Stimulated activated CD4-positive, alpha-beta T cell treated with anti-CD3 and anti-CD28 coated beads, Interleukin-12 subunit alpha, Interleukin-12 subunit beta, amount 100 ng/mL, for 48 hours (primary cell): ENCODE data around the gene ARHGAP24.
"Not testable (repeated sequence)": the region's sequence is repeated elsewhere in the genome, so short reads cannot be mapped to it uniquely, and the experiment has no call there.

Experiments
- DNase-seq, 3 donors: peaks; one replicate each; pipeline ENCODE4 v3.0.0-alpha.2; 2020; ENCODE audit warnings: low read depth in 2 of 3, low spot score in 1 of 3

Gene ARHGAP24

DNA sequence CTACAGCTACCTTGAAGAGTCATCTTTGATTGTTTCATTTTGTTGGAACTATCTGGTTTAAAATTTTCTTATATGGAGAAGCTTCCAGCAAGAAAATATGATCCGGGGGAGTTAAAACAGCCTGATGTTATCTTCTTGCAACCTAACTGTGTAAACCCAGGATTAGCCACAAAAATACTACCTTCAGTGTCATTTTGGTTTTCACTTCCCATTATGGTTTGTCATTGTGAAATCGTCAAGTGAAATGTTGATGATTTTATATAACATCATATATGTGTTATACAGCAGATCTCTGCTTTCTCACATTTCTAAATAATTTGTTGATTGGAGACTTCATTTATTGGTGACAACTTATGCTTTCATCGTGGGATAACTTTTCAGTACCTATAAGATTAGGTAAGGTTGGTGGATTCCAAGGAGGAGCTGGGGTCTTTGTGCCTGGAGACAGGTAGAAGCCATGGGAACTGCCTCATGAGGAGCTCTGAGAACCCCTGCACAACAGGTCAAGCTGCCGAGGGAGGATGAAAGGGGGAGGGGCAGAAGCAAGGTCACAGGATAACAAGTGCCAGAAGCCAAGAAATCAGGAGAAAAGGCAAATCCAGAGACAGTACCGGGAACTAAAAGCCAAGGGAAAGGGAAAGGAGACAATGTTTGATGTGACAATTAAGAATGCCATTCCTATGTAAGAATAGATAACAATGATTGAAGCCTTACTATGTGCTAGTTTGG, 7.2 kb downstream of the ARHGAP24 start:
- no peak for DNase-seq

DNA sequence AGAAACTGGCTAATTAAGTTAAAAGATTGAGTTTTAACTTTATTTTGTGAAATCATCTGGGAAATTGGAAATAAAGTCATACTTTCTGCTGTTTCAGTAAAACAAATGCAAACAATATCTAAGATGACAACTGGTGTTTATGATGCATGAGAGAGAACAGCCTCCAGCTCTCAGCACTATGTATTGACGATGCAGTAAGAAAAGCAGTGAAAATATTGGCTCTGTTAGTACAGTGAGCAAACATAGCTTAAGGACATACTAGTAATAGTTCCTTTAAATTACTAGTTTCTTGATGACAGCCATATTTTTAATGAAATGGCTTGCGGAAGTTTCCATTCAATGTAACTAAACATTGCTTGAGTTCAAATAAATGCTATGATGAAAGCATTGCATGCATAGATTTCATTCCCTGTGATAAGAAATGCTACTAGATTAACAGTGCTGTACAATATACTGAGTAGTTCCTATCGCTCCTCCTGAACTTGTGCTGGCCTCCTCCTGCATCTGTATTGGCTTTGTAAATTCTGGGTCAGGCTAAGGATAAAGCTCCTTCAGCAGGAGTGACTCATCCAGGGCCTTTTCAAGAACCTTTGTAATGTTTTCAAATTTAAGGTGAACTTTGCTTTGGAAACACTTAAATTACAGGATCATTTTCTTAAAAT, 11.6 kb downstream of the ARHGAP24 start:
- DNase-seq, result no peak

DNA sequence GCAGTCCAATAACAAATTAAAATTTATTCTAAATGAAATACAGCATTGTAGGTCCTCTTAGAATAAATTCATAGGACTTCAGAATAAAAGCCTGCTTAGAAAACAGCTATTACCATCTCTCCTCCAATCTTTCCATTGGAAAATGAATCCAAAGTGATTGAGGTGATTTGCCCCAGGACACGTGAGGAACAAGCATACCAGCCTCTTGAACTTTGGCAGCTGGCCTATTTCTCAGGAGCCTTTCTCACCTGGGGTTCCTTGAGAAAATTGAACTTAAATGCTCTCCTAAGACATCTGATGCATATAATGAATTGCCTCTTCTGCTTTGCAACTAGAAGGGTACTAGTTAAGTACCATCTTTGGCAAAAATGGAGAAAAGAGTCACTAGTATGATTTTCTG, 13.5 kb downstream of the ARHGAP24 start:
- no peak for DNase-seq

DNA sequence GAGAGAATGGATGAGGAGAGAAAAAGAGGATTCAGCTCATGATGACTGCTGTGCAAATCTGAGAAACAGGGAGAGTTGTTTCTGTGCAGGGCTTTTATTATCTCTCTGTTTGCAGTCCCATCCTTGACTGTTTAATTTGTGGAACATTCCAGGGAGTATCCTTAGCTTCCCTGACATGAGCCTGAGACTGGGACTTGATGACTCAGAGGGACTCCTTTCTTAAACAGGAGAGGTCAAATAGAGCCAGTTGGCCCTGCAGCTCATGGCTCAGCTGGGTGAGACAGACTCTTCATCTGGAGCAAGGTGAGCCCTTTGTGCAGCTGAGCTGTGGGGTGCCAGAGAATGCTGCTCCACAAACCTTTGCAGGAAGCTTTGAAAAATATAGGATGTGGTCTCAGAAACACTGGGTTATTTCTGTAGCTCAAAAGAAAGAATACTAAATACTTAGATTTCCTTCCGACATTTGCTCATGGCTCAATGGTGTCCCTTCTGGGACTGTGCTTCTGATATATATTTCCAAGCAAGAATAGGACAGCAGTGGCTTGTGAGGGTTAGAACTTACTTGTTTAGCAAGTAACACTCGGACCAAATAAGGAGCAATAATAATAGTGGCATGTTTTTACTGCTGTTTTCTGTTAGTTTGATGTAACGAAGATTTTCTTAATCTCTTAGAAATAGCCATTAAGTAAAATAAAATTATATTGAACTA, 14.5 kb downstream of the ARHGAP24 start:
- DNase-seq, result no peak

DNA sequence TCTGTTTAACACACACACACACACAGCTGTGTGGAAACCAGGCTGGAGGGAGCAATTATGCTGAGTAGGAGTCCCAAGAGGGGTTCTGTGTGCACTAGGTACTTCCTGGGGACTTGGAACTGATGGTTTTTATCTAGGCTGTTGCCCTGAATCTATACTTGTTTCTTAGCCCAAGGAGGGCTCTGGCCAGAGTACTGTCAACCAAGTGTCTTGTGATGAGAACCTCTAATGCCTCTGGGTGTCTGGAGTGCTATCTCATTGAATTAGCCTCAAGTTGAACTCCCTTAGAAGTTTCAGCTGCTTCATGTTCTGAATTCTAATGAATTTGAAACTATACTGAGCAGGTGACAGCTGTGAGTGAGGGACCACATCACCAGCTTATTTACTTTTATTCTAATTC, 16.6 kb downstream of the ARHGAP24 start:
- no peak for DNase-seq

DNA sequence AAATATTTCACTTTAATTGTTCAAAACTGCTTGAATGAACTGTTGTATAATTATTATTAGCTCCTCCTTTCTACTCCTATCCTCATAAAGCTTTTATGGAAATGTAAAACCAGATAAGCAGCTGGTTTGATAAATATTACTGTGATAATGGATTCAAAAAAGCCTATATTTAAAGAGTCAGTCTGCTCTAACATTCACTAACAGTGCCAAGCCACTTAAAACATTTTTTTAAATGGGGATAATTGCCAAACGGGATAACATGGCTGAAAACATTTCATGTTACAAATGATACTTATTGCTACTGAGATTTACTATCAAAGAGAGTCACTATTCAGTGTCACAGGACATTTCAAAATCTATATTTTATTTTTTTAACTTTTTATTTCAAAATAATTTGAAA, 17.4 kb downstream of the ARHGAP24 start:
- no peak for DNase-seq

DNA sequence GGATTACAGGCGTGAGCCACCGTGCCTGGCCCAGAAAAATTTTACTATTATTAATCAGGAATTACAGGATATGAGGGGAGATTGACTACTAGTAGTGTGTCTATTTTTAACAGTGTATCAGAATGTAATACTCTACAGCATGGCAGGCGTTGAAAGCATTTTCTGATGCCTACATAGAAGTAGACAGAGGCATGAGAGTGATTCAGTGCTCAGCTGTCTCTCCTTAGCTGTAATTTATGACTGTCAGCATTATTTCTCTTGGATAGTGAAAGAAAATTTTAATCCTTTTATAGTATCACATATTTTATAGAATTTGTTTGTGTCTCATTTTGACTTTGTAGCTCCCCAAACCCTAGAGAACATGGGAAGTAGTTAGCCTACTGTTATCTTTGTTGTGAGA, 20.7 kb downstream of the ARHGAP24 start:
- no peak for DNase-seq

DNA sequence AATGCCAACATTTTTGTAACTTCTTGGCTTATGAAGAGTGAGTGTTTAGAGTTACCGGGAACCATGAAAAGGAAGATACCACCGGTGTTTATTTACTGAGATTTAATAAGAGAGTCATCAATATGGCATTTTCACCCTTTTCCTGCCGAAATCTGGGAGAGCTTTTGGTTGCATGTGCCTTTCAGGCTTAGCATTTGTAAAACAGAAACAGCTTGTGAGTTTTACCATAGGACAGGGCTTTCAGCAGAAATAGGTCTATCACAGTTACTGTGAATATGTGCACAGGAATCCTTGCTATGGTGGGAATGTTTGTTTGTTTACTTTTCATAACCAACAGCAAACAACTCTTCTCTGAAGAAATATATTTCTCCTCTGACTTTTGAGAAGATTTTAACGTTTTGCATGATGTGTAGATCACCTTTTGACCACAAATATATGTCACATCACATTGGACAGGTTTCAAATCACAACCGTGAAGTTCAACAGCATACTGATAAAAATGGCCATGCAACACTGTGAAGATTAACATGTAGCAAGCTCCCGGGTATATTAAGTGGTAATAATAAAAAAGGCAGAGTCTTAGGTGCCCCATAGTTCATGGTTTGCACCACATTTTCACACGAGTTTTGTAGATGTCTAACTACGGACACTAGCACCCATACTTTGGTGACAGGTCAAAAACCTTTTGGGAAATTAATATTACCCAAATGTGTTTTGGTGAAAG, 21.3 kb downstream of the ARHGAP24 start:
- DNase-seq, result no peak

DNA sequence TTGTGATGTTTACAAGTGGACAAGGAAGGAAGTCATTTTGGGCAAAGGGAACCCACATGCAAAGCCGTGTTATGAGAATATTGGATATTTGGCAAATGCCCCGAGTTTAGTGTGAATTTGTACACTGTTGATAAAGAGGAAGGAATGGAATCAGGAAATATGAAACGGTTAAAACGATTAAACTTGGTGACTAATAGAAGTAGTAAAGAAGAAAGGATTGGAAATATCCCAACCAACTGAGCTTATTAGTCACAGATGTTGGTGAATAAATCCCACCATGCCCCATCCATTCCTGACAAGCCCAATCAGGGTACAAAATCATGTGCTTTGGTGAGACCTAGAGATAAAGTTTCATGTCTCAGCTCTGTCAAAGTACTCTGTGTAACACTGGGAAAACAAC, 22.0 kb downstream of the ARHGAP24 start:
- DNase-seq, result no peak

DNA sequence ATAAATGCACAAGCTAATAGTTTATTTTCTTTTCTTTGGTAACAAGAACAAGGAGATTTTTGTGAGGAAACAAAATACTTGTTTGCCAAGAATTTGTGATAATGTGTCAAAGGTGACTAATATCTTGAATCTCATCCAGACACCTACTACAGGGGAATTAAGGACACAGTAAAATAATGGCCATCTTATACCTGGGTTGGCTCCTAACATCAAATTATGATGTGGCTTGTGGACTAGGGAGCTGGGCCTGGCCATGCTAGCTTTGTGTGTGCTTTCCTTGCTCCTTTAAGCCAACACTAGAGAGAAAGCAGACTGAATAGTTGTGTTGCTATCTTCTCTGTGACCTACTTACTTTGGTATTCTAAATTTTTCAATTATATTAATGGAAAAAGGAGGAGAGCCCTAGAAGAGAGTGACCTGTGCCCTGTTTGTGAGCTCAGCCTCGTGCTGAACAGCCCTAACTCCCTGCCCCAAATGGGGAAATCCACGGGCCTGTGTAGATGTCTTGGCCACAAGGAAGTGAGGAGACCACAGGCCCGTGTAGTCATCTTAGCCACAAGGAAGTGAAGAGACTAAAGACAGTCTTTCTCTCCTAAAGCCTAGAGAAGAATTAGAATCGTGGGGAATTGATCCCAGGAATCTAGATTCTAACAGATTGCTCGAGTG, 23.3 kb downstream of the ARHGAP24 start:
- DNase-seq, result no peak

DNA sequence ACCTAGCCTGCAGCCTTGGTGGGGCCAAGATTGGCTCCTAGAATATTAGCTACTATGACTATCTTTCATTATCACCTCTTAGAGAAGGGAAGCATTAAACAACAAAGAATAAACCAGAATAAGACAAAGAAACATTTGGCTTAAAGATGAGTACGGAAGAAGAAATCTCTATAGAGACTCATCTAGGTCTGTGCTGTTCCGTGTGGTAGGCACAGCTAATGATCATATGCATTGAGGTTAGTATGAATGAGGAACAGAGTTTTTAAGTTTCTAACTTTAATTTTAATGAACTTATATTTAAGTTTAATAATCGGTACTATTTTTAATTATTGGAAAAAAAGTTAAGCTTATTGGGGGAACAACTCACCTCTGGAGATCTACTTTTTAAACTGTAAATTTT, 24.6 kb downstream of the ARHGAP24 start:
- DNase-seq, result no peak

DNA sequence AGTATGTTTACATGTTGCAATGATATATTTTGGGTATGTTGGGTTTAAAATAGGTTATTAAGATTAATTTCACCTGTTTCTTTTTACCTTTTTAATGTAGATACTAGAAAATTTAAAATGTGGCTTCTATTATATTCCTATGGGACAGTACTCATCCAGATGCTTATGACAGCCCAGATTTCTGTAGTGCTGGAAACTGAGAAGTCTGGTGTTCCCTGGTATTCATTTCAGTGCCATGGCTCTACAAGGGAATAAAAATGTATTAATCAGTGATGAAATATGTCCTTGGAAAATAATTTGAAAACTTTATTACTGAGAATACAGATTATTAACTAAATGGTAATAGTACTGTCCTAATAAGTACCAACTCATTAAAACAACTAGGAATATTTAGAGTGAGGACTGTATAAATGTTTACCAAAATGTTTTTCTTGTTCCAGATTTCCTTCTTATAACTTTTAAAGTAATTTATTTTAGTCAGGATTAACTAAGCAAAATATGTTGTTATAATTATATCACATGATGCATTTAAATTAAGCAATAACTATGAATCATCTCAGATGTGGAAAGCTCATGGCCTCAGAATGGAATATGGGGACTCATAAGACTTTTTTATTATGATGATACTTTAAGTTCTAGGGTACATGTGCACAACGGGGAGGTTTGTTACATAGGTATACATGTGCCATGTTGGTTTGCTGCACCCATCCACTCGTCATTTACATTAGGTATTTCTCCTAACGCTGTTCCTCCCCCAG, 25.3 kb downstream of the ARHGAP24 start:
- DNase-seq, result no peak

DNA sequence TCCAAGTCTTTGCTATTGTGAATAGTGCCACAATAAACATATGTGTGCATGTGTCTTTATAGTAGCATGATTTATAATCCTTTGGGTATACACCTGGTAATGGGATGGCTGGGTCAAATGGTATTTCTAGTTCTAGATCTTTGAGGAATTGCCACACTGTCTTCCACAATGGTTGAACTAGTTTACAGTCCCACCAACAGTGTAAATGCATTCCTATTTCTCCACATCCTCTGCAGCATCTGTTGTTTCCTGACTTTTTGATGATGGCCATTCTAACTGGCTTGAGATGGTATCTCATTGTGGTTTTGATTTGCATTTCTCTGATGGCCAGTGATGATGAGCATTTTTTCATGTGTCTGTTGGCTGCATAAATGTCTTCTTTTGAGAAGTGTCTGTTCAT, 26.2 kb downstream of the ARHGAP24 start:
- DNase-seq, result not testable (repeated sequence)

DNA sequence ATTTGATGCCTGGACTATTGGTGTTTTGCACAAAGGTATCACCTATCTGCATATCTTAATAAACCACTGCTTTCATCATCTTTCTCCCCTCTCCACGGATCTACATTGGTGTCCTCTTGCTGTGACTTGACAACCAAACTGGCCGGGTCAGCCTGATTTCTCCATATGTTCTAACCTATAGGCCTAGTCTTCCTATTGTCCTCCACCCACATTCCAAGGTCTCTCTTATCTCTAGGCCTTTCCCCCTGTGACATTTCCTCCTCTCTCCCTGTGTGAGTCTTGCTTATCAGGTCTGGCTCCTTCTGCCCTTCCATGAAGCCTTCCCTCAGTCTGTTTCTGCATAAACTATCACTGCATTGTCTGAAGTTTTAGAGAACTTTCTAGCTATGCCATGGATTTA, 33.7 kb downstream of the ARHGAP24 start:
- no peak for DNase-seq

DNA sequence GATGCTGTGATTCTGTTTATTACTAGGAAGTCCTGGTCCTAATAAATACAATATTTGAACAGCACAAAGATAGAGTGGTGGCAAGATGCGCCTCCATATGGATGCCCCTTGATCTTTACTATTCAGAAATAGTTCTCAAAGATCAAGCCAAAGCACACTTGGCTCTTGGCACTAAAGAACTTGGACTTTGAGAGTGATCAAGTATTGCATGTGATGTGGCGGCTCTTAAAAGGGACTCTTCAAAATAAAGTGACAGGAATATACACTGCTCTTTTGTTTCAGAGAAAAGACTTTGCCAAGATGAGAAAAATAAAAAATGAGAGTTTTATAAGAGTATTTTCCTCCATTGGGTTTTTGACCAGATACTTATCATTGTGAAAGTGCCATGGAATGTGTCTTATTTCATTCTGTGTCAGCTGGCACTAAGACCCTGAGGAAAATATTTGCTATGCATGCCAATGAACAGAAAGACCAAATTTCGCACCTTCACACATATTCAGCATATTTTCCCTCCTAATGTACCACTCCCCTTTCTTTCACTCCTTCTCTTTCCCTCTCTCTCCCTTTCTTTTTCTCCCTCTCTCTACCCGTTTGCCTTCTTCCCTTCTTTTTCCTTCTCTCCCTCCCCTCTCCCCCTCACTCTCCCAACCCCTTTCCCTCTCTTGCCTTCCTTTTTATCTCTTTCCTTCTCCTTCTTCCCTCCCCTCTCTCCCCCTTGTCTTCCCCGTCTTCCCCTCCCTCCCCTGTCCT, 35.1 kb downstream of the ARHGAP24 start:
- DNase-seq, result no peak

DNA sequence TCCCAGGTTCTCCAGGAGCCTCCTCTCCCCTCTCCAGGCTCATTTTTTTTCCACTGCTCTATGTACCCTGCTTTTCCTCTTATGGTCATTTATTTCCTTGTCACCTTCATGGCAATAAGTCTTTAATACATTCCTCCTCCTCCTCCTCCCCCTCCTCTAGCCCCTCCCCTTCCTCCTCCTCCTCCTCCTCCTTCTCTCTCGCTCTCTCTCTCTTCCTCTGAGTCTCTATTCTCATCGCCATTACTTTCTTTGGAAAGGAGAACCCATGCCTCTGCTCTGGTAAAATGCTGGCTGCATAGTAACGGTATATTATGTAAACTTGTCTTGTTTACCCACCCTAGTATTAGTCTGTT, 35.7 kb downstream of the ARHGAP24 start:
- DNase-seq, result no peak

DNA sequence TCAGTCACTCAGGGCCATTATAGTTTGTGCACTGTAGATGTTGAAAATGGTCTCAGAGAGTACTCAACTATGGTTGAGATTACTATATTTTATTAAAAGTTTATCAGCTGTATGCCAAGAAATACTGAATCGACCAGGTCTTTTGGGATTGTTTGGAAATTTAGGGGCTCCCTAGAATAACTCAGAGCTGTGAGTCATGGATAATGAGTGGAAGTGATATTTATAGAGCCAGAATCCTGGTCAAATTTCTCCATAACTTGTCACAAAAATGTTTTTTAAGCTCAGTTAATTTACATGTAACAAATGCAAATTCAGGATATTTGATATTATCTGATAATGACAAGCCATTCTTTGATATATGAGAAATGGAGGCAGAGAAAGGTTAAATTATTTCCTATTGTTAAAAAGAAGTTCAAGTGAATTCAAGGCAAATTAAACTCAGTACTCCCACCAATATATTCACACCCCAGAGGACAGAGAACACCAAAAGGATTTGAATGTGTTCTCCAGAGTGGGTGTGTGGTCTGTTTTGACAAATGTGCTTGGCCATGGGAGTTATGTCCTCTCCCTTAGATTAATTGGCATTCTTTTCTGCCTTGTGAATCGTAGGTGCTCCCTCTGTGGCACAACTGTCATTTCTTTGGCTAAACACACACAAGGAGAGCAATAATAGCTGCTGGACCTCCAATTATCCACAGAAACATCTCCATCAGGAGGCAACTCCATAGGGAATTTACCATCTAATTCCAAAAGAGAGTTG, 37.7 kb downstream of the ARHGAP24 start:
- DNase-seq, result no peak

DNA sequence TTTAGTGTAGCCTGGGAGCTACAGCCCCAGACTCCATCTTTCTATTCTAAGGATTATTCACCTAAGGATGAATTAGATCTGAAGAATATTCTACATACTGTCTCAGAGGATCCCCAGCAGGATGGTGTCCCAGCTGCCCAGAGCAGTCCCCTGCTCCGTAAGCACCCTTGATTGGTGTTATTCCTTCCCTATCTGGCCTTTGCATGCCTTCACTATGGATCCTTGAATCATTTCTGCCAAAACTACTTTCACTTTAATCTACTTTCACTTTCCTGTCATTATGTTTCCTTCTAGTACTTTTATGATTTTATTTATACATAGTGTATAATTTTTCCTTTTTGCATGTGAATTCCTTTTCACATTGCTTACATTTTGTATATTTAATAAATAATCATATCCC, 39.2 kb downstream of the ARHGAP24 start:
- no peak for DNase-seq

DNA sequence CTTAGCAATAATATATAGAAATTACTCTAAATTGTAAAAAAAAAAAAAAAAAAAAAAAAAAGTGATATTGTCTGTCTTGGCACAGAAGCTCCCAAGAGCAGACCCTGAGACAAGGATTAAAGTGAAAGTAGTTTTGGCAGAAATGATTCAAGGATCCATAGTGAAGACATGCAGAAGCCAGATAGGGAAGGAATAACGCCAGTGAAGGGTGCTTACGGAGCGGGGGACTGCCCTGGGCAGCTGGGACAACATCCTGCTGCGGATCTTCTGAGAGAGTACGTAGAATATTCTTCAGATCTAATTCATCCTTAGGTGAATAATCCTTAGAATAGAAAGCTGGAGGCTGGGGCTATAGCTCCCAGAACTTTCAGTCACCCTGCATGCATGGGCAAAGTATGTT, 39.8 kb downstream of the ARHGAP24 start:
- DNase-seq, result no peak
